Tibial nerve (tissue), 4 donors: ENCODE data around the gene KRTAP13-2. TPM values are rescaled to one million over a fixed set of nuclear protein-coding genes. Genes with fewer than 3 reads are reported as not detected.

ENCODE experiments used
- DNase-seq, 2 donors: peaks; one replicate each; pipeline ENCODE4 v3.0.0-alpha.2; 2019; ENCODE audit warnings: low spot score in 2 of 2
- H3K27ac ChIP-seq, 4 donors: fragments of 200-600 bp; sonication (generic) in 3 of 4; one replicate each; pipeline ENCODE4 v1.5.1; 2017 to 2019; ENCODE audit warnings: mild to moderate bottlenecking in 1 of 4
- H3K27me3 ChIP-seq, 2 donors: fragments of 200-600 bp; sonication (generic) in 1 of 2; one replicate each; pipeline versions ENCODE4 v1.5.1 to v1.6.0; 2017 to 2019
- H3K36me3 ChIP-seq, 3 donors: fragments of 200-600 bp; sonication (generic); one replicate each; pipeline ENCODE4 v1.5.1; 2018 to 2019
- H3K4me1 ChIP-seq, 4 donors: fragments of 200-600 bp; sonication (generic) in 3 of 4; one replicate each; pipeline ENCODE4 v1.5.1; 2017 to 2019
- H3K4me3 ChIP-seq, 4 donors: fragments of 200-600 bp; sonication (generic) in 3 of 4; one replicate each; pipeline ENCODE4 v1.5.1; 2017 to 2019; ENCODE audit warnings: mild to moderate bottlenecking in 1 of 4, moderate library complexity in 1 of 4
- H3K9me3 ChIP-seq, 4 donors: fragments of 200-600 bp; sonication (generic) in 3 of 4; one replicate each; pipeline ENCODE4 v1.5.1; 2017 to 2019
- EP300 ChIP-seq, 2 donors: sonication (generic); formaldehyde crosslinking; IDR thresholded peaks; one replicate each; pipeline ENCODE4 v1.6.1; 2017; ENCODE audit warnings: antibody characterized with exemption in 2 of 2, mild to moderate bottlenecking in 1 of 2
- POLR2A ChIP-seq, 2 donors: fragments of 450-650 bp; IDR thresholded peaks; one replicate each; pipeline ENCODE4 v1.6.1; 2017; ENCODE audit warnings: antibody characterized with exemption in 2 of 2, mild to moderate bottlenecking in 2 of 2, moderate library complexity in 2 of 2
- small RNA-seq: library from RNA; depleted of rRNA; stranded (forward); fragments of <200 nt; gene quantifications from one replicate; pipeline ENCODE3, GENCODE V24; 2016
- total RNA-seq, 4 donors: library from RNA; depleted of rRNA; stranded (reverse); fragments of >200 nt; gene quantifications; one replicate each; pipeline ENCODE4 v1.1.0, GENCODE V29; 2016
- TF ChIP-seq, protein P1 (sequence below), 5 experiments: fragments of 200-600 bp in 3 of 5; fragments of 450-650 bp in 2 of 5; sonication (generic) in 3 of 5; IDR thresholded peaks; one replicate each; pipeline ENCODE4 v1.5.1; 2016 to 2019; ENCODE audit warnings: antibody characterized with exemption in 5 of 5, mild to moderate bottlenecking in 3 of 5, moderate library complexity in 2 of 5

KRTAP13-2 gene
- total RNA-seq, 4 donors from 2014 or later = not detected

DNA sequence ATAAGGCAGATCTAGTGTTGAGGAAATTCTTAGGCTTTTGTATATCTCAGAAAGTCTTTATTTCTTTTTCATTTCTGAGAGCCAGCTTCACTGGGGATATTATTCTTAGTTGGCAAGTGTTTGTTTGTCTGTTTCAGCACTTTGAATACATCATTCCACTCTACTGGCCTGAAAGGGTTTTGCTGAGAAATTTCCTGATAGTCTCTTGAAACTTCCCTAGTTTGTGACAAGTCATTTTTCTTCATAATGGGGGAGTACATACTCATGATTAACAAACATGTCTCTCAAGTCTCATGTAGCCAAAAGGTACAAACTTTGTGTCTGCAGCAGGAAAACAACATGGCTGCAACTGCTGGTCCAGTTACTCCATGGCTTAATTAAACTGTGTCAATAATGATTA is 45.7 kb downstream of the KRTAP13-2 start:
- TF ChIP-seq, protein P1, sequence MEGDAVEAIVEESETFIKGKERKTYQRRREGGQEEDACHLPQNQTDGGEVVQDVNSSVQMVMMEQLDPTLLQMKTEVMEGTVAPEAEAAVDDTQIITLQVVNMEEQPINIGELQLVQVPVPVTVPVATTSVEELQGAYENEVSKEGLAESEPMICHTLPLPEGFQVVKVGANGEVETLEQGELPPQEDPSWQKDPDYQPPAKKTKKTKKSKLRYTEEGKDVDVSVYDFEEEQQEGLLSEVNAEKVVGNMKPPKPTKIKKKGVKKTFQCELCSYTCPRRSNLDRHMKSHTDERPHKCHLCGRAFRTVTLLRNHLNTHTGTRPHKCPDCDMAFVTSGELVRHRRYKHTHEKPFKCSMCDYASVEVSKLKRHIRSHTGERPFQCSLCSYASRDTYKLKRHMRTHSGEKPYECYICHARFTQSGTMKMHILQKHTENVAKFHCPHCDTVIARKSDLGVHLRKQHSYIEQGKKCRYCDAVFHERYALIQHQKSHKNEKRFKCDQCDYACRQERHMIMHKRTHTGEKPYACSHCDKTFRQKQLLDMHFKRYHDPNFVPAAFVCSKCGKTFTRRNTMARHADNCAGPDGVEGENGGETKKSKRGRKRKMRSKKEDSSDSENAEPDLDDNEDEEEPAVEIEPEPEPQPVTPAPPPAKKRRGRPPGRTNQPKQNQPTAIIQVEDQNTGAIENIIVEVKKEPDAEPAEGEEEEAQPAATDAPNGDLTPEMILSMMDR (IDR thresholded peaks at IDR 0.05) = no peak
- TF ChIP-seq EP300 (IDR thresholded peaks at IDR 0.05) (no peak), POLR2A (IDR thresholded peaks at IDR 0.05) (no peak)
- Histone ChIP-seq H3K4me1 (no peaks in the 10 kb centered on the region), H3K27me3 (no peaks in the 10 kb centered on the region), H3K4me3 (no peak overlapping the region), H3K27ac (no peak overlapping the region), H3K36me3 (no peaks in the 10 kb centered on the region), H3K9me3 (peaks cover 0 to 16% (median 0%) of the 10 kb centered on the region in 4 donors)
- DNase-seq = no peak

Small RNA genes within 50 kb of the gene (small RNA-seq; reads per million reads assigned to genes)
- gene KRTAP23-1 (not detected), gene MIR4327 (not detected)

Other genes with a start within 250 kb of the KRTAP13-2 start
- gene CLDN17, start 205.5 kb downstream of the KRTAP13-2 start, total RNA-seq = not detected
- not detected for gene CLDN8, start 156.2 kb downstream of the KRTAP13-2 start, total RNA-seq
- gene KRTAP24-1, start 89.3 kb downstream of the KRTAP13-2 start, total RNA-seq = not detected
- gene KRTAP25-1, start 82.8 kb downstream of the KRTAP13-2 start, total RNA-seq = not detected
- not detected for gene KRTAP26-1, start 52.0 kb downstream of the KRTAP13-2 start, total RNA-seq
- gene KRTAP27-1, start 34.6 kb downstream of the KRTAP13-2 start, total RNA-seq = not detected
- not detected for gene KRTAP23-1, start 23.7 kb downstream of the KRTAP13-2 start, total RNA-seq
- not detected for gene KRTAP13-1, start 23.8 kb upstream of the KRTAP13-2 start, total RNA-seq
- gene KRTAP13-3, start 53.7 kb upstream of the KRTAP13-2 start, total RNA-seq = not detected
- gene KRTAP13-4, start 57.9 kb upstream of the KRTAP13-2 start, total RNA-seq = not detected
- not detected for gene KRTAP15-1, start 68.0 kb upstream of the KRTAP13-2 start, total RNA-seq
- not detected for gene KRTAP19-1, start 108.1 kb upstream of the KRTAP13-2 start, total RNA-seq
- not detected for gene KRTAP19-2, start 115.2 kb upstream of the KRTAP13-2 start, total RNA-seq
- gene KRTAP19-3, start 119.7 kb upstream of the KRTAP13-2 start, total RNA-seq = not detected
- not detected for gene KRTAP19-4, start 124.9 kb upstream of the KRTAP13-2 start, total RNA-seq
- gene KRTAP19-5, start 129.9 kb upstream of the KRTAP13-2 start, total RNA-seq = not detected
- gene KRTAP19-6, start 169.6 kb upstream of the KRTAP13-2 start, total RNA-seq = not detected
- not detected for gene KRTAP19-7, start 189.0 kb upstream of the KRTAP13-2 start, total RNA-seq
- not detected for gene KRTAP22-2, start 218.1 kb upstream of the KRTAP13-2 start, total RNA-seq
- gene KRTAP6-3, start 220.2 kb upstream of the KRTAP13-2 start, total RNA-seq = not detected
- not detected for gene KRTAP6-2, start 226.6 kb upstream of the KRTAP13-2 start, total RNA-seq
- not detected for gene KRTAP22-1, start 228.8 kb upstream of the KRTAP13-2 start, total RNA-seq
- gene KRTAP6-1, start 241.7 kb upstream of the KRTAP13-2 start, total RNA-seq = not detected
- not detected for gene KRTAP20-1, start 244.2 kb upstream of the KRTAP13-2 start, total RNA-seq
- gene KRTAP20-4, start 248.4 kb upstream of the KRTAP13-2 start, total RNA-seq = not detected